ENCODE measurements around the gene UFSP1. TPM values are rescaled to one million over a fixed set of nuclear protein-coding genes. Genes with fewer than 3 reads are reported as not detected.
"Not testable (repeated sequence)": the region's sequence is repeated elsewhere in the genome, so short reads cannot be mapped to it uniquely, and the experiment has no call there.

UFSP1 gene
- total and polyA plus RNA-seq, 2 of the 13 experiments (the other 11 are each of a cell fraction or from before 2014, with no cell fraction given) = 0.65 to 3.3 TPM

- CTCF ChIA-PET (ENCODE audit: low intra/inter-chr PET ratio, low total read pairs) = no interaction called here
- Histone ChIP-seq H3K9me3 (ENCODE audit: low read length) (peaks cover 4% of the 10 kb centered on the region; the same call in 1 of the 2 replicates), H3K4me3 (replicated peaks in 1 of 3; ENCODE audit: insufficient read depth in 1 of 3, low read depth in 2 of 3, low read length in 3 of 3) (no peak overlapping the region), H3K79me2 (ENCODE audit: insufficient read depth, low read length) (no peaks in the 10 kb centered on the region), H3K36me3 (replicated peaks in 1 of 2; ENCODE audit: control insufficient read depth in 1 of 2, insufficient read depth in 2 of 2, low read length in 2 of 2) (no peaks in the 10 kb centered on the region), H4K20me1 (ENCODE audit: insufficient read depth, low read length) (no peaks in the 10 kb centered on the region), H3K4me1 (ENCODE audit: insufficient read depth, low read length) (no peaks in the 10 kb centered on the region), H3K27ac (ENCODE audit: extremely low read length, insufficient read depth, low read length) (no peak overlapping the region), H3K27me3 (ENCODE audit: control insufficient read depth in 1 of 2, insufficient read depth in 2 of 2, low read length in 2 of 2) (peaks cover 0 to 10% of the 10 kb centered on the region in 2 experiments; a peak in 1 of 5 replicates), H2AFZ (ENCODE audit: low read length) (no peak overlapping the region), H3K9ac (ENCODE audit: insufficient read depth, low read depth, low read length) (no peak overlapping the region), H3K4me2 (ENCODE audit: low read depth, low read length) (no peak overlapping the region)
- DNase-seq (ENCODE audit: low spot score) (no peak), FAIRE-seq (no peak), ATAC-seq (no peak)
- intact Hi-C loops (cut with micrococcal nuclease; ENCODE audit: unreplicated experiment) (no loop called here), in situ Hi-C loops (cut with HindIII; ENCODE audit: extremely low pct_ligation_motif_present, low pct_unique_long_range_greater_than_20kb) (no loop called here)
- no TSS peak for BruUV-seq (replicated peaks)
- WGBS (ENCODE audit: low lambda C conversion rate) = 75% methylated on average over 1 of the region's 1 CpG
- TF ChIP-seq ZBTB38 (CRISPR knock-in tag; IDR thresholded peaks at IDR 0.05) = no peak
- no peak for TF ChIP-seq ZNF33A (CRISPR knock-in tag; IDR thresholded peaks at IDR 0.05; ENCODE audit: borderline replicate concordance)
- TF ChIP-seq CHCHD3 (CRISPR knock-in tag; IDR thresholded peaks at IDR 0.05) = no peak
- TF ChIP-seq PAX8 (CRISPR knock-in tag; IDR thresholded peaks at IDR 0.05; ENCODE audit: borderline replicate concordance) = no peak
- TF ChIP-seq, protein P1, sequence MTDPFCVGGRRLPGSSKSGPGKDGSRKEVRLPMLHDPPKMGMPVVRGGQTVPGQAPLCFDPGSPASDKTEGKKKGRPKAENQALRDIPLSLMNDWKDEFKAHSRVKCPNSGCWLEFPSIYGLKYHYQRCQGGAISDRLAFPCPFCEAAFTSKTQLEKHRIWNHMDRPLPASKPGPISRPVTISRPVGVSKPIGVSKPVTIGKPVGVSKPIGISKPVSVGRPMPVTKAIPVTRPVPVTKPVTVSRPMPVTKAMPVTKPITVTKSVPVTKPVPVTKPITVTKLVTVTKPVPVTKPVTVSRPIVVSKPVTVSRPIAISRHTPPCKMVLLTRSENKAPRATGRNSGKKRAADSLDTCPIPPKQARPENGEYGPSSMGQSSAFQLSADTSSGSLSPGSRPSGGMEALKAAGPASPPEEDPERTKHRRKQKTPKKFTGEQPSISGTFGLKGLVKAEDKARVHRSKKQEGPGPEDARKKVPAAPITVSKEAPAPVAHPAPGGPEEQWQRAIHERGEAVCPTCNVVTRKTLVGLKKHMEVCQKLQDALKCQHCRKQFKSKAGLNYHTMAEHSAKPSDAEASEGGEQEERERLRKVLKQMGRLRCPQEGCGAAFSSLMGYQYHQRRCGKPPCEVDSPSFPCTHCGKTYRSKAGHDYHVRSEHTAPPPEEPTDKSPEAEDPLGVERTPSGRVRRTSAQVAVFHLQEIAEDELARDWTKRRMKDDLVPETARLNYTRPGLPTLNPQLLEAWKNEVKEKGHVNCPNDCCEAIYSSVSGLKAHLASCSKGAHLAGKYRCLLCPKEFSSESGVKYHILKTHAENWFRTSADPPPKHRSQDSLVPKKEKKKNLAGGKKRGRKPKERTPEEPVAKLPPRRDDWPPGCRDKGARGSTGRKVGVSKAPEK (CRISPR knock-in tag; IDR thresholded peaks at IDR 0.05; ENCODE audit: borderline replicate concordance) = no peak
- POLR2A ChIA-PET = no interaction called here
Observed at GRCh38 chr7:100929808-100930174, 40.3 kb upstream of the UFSP1 start.

DNA sequence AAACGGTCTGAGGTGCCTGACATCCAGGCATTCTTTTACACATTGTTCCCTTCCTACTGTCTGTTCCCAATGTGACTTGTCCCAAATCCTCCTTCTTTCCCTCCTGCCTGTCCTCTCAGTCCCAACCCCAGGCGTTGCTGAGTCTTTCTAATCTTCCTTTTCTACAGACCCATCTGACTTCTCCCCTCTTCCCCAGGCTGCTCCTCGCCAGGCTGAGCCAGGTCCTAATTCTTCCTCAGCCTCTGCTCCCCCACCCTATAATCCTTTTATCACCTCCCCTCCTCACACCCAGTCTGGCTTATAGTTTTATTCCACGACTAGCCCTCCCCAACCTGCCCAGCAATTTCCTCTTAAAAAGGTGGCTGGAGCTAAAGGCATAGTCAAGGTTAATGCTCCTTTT is 34.1 kb upstream of the UFSP1 start:
- CTCF ChIA-PET (ENCODE audit: low intra/inter-chr PET ratio, low total read pairs); H3K27me3 ChIP-seq (ENCODE audit: control insufficient read depth in 1 of 2, insufficient read depth in 2 of 2, low read length in 2 of 2): not testable (repeated sequence)
- WGBS (ENCODE audit: low lambda C conversion rate) = 3% methylated on average over 4 of the region's 4 CpGs

More for the DNA sequence above, 34.1 kb upstream of the UFSP1 start:
- H3K4me3 ChIP-seq (replicated peaks in 1 of 3; ENCODE audit: insufficient read depth in 1 of 3, low read depth in 2 of 3, low read length in 3 of 3); H4K20me1 ChIP-seq (ENCODE audit: insufficient read depth, low read length); DNase-seq (ENCODE audit: low spot score); H3K4me2 ChIP-seq (ENCODE audit: low read depth, low read length); H3K36me3 ChIP-seq (replicated peaks in 1 of 2; ENCODE audit: control insufficient read depth in 1 of 2, insufficient read depth in 2 of 2, low read length in 2 of 2); H3K9me3 ChIP-seq (ENCODE audit: low read length); intact Hi-C loops (cut with micrococcal nuclease; ENCODE audit: unreplicated experiment); H3K79me2 ChIP-seq (ENCODE audit: insufficient read depth, low read length); BruUV-seq (replicated peaks); ATAC-seq; H3K27ac ChIP-seq (ENCODE audit: extremely low read length, insufficient read depth, low read length); FAIRE-seq; H3K4me1 ChIP-seq (ENCODE audit: insufficient read depth, low read length); in situ Hi-C loops (cut with HindIII; ENCODE audit: extremely low pct_ligation_motif_present, low pct_unique_long_range_greater_than_20kb); H3K9ac ChIP-seq (ENCODE audit: insufficient read depth, low read depth, low read length); POLR2A ChIA-PET; H2AFZ ChIP-seq (ENCODE audit: low read length): not testable (repeated sequence)

Measured in HepG2 (cell line).